ENCODE data around the gene PSME3.

PSME3 gene, protein sequence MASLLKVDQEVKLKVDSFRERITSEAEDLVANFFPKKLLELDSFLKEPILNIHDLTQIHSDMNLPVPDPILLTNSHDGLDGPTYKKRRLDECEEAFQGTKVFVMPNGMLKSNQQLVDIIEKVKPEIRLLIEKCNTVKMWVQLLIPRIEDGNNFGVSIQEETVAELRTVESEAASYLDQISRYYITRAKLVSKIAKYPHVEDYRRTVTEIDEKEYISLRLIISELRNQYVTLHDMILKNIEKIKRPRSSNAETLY

DNA sequence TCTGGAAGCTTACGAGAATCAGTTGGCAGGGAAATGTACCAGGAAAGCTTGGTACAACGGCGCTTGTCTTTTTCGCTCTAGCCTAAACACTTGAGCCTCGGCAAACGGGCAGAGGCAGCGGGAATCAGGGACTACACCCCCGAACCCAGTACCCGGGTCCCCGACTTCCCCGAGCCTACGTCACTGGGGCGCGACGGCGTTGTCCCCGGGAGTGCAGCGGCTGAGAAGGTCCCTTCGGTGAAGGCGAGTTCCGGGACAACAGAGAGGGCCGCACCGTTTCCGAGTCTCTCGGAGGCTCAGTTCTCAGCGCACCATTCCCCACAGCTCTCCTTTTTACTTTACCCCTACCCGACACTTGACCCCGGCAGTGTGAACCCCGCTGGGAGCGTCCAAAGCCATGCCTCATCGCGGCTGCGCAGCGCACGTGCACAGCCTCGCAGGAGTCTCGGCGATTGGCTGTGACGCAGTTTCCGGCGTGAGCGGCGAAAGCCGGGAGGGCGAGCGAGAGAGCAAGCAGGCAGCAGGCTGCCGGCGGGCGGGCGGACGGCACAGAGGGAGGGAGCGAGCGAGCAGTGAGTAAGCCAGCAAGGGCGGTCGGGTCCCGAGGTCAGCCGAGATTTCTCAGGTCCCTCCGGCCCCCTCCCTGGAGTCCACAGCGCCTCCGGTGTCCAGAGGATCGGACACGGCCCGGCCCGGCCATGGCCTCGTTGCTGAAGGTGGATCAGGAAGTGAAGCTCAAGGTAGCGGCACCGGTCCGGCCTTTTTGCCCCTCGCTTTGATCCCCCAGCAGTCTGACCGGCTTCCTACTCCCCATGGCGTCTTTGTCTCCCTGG lies at the start of gene PSME3:
PSME3 (plus strand) TSS at position 464 of the 833 bp plus-strand sequence; CDS start at position 699, 235 bp downstream.
- no peak for DNase-seq (ENCODE audit: low read depth)

DNA sequence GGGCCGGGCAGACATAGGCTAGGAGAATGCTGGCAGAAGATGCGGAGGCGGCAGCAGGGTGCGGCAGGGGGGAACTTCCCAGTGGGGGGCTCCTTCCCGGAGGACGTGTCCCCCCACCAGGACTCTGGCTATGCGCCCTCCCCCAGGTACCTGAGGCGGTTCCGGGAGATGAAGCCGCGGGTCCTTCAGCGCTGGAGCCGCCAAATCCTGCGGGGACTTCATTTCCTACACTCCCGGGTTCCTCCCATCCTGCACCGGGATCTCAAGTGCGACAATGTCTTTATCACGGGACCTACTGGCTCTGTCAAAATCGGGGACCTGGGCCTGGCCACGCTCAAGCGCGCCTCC lies 49.4 kb upstream of the PSME3 start:
- DNase-seq (ENCODE audit: low read depth), result no peak

DNA sequence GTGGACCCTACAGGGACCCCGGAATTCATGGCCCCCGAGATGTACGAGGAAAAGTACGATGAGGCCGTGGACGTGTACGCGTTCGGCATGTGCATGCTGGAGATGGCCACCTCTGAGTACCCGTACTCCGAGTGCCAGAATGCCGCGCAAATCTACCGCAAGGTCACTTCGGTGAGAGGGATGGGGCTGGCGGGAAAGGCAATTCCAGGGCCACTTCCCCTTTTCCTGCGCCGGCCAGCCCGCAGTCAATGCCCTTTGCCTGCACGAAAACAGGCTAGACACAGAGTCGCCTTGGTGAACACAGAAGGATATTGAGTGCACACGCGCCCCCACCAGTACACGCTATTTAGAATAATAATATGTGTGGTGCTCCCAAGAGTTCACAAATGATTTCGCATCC lies 48.8 kb upstream of the PSME3 start:
- DNase-seq (ENCODE audit: low read depth), result no peak

DNA sequence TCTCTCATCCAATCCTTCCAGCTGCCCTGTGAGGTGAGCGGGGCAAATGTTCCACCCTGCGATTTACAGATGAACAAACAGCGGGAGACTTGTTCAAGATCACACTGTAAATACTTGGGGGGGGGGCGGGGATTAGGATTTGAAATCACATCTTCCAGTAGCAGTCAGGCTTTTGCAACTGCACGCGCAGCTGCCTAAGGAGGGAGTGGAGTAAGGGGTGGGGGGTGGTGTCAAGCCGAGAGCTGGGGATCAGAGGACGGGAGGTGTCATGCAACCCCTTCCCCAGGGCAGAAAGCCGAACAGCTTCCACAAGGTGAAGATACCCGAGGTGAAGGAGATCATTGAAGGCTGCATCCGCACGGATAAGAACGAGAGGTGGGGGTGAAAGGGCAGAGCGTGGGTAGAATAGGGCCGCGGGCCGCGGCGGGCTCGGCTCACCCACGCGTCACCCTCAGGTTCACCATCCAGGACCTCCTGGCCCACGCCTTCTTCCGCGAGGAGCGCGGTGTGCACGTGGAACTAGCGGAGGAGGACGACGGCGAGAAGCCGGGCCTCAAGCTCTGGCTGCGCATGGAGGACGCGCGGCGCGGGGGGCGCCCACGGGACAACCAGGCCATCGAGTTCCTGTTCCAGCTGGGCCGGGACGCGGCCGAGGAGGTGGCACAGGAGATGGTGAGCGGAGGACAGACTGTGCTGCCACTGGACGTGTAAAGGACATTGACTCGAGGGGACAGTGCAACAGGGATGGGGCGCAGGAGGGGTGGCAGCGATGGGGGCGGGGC lies 48.2 kb upstream of the PSME3 start:
- DNase-seq (ENCODE audit: low read depth), result no peak

DNA sequence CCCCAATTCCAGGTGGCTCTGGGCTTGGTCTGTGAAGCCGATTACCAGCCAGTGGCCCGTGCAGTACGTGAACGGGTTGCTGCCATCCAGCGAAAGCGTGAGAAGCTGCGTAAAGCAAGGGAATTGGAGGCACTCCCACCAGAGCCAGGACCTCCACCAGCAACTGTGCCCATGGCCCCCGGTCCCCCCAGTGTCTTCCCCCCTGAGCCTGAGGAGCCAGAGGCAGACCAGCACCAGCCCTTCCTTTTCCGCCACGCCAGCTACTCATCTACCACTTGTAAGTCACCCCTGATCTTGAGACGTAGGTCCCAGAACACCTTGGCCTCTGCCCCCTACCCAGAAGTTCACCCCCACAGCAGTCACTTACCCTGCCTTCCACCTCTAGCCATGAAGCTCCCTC lies 45.9 kb upstream of the PSME3 start:
- DNase-seq (ENCODE audit: low read depth), result no peak

DNA sequence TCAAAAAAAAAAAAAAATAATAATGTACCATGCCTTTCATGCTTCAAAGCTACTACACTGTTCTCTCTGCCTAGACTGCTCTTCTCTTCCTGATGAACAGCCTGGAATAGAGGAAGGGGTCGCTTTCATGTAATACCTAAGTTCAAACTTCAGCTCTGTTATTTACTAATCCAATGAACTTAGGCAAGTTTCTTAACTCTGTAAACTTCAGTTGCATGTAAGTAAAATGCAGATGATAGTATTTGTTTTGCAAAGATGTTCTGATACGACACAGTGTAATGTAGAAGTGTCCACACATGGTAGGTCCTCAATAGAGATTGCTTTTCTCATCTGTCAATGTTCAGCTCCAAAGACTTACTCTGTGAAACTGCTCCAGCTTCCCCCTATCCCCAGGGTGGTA lies 41.2 kb upstream of the PSME3 start:
- no peak for DNase-seq (ENCODE audit: low read depth)

DNA sequence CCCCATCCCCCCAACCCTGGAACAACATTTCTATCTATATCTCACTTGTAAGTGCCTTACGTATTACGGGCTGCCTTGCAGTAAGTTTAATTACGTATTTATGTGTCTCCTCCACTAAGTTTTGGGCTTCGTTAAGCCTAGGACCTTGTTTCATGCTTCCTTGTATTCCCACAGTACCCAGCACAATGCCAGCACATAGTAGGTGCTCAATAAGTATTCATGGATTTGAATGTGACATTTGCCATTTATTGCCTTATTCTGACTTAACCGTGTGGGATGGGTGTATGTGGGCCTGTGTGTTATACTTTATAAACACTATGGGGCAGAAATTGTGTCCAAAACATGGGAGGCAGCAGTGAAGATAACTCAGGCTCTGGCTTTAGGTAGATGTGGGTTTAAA lies 40.7 kb upstream of the PSME3 start:
- no peak for DNase-seq (ENCODE audit: low read depth)

DNA sequence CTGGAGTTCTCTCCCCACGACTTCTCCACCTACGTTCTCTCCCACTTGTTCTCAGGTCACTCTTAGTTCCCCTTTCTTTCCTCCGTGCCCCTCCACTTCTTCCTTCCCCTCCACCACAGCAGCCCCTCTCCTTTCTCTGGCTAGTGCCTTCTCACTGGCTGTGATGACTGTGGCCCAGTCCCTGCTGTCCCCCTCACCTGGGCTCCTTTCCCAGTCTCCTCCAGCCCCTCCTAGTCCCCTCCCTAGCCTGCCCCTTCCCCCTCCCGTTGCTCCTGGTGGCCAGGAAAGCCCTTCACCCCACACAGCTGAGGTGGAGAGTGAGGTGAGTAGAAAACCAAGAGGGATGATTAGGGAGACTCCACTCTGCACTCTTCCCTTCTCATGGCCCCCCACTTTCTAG lies 38.1 kb upstream of the PSME3 start:
- no peak for DNase-seq (ENCODE audit: low read depth)

DNA sequence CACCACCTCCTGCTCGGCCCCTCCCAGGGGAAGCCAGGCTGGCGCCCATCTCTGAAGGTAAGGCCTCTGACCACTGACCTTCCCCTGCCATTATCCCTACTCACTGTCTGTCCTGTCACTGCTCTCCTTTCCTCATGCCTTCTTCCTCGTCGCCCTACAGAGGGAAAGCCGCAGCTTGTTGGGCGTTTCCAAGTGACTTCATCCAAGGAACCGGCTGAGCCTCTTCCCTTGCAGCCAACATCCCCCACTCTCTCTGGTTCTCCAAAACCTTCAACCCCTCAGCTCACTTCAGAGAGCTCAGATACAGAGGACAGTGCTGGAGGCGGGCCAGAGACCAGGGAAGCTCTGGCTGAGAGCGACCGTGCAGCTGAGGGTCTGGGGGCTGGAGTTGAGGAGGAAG lies 37.7 kb upstream of the PSME3 start:
- DNase-seq (ENCODE audit: low read depth), result no peak

DNA sequence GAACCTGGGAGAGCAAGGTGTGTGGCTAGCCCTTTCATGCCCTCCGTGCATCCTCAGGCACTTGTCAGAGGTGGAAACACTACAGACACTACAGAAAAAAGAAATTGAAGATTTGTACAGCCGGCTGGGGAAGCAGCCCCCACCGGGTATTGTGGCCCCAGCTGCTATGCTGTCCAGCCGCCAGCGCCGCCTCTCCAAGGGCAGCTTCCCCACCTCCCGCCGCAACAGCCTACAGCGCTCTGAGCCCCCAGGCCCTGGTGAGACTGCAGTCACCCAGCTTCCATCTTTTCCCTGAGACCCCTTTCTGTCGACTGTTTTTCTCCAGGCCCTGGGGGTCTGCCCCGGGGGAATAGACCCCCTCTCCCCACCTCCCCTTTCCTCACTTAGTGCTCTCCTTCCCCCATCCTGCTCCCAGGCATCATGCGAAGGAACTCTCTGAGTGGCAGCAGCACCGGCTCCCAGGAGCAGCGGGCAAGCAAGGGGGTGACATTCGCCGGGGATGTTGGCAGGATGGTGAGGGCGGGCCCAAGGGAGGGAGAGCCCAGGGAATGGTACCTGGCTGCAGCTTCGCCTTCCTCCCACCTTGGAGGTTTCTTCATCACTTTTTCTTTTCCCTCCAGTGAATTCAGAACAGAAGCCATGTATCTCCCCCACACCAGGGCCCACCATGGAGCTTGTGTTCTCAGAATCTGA lies 37.0 kb upstream of the PSME3 start:
- no peak for DNase-seq (ENCODE audit: low read depth)

DNA sequence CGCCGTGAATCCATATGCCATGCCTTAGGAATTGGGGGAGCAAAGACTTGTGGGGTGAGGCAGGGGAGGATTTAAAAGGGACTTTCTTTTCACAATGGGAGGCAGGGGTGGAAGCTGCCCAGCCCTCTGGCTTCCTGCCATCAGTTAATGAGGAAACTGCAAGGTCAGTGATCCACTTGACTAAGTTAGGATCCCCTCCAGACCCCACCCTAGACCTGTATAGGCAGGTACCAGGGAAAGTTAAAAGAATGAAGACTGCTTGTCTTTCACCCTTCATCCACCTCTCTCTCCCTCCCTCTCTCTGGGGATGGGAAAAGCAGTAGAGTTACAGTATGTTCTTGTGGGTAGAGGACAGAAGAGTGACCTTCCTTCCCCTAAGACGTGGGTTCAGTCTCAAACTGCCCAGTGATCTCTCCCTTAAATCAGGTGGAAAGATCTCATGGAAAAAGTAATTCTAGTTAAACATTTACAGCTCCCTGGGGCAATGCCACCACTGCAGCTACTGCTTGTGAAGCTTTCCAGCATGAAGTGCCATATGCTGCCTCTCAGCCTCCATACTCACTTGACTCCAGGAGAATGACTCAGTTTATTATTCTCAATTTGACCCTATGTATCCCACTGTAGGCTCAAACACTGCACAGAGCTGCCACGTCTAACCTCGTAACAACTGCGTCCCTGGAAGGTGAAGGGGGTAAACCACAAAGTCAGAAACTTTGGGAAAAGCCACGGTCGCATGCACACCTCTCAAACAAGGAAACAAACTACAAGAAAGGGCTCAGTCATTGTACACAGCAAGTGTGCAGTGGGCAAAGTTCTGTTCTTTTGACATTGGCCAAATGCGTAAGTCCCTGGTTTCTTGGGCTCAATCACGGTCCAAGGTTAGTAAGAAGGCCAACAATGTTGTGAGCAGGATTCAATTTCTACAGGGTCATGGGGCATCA lies 35.9 kb upstream of the PSME3 start:
- DNase-seq (ENCODE audit: low read depth), result no peak

DNA sequence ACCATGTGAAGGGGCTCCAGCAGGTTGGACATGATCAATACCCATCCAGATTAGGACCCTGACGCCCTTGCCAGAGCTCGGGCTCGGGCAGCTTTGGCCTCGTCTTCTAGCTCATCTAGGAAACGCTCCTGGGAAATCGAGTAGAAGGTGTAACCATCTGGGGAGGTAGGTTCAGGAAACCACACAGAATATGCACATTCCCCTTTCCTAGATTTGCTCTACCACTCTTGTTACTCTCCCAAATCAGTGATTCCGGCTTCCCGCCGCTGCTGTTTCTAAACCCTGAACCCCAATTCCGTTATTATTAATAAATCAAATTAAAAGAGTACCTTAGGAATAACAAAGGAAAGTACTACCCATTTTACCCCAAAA lies 35.2 kb upstream of the PSME3 start:
- no peak for DNase-seq (ENCODE audit: low read depth)

DNA sequence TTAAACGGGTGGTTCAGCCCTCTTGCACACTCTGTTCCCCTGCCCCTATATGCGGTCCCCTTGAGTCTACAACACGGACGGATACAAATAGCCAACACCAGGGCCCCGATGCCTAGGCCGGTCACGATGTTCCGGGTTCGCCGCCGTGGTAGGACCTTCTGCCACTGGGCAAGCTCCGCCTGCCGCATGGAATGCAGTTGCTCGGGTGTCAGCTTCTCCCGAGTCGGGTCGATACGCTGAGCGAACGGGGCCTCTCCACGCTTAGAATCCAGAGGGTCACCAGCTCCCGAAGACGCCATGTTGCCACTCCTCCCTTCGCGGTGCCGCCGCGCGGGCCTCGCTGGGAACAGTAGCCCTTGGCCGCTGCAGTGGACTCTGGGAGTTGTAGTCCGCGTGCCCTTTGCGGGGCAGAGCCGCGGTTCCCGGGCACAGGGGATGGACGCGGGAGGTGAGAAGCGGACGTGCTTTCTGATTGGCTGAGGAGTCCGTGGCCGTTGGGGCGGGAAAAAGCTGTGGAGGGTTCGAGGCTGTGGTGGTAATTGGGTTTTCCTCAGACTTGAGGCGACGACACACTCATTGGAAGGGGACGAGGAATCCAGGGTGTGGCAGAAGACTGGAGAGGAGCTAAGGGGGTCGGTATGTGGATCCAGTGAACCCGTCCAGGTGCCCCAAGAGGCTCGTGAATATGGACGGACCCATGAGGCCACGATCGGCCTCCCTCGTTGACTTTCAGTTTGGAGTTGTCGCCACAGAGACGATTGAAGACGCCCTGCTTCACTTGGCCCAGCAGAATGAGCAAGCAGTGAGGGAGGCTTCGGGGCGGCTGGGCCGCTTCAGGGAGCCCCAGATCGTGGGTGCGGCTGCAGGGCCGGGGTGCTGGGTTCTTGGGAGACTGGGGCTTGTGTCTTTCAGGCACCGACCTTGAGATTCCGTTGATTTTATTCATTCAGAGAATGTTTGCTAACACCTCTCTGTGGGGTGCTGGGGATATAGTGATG lies 34.5 kb upstream of the PSME3 start, which contains the start of the genes CNTD1 and COA3:
CNTD1 (plus strand) TSS at position 479 of the 998 bp plus-strand sequence; CDS start at position 686, 207 bp downstream.
COA3 (minus strand) TSS at position 322 of the 998 bp plus-strand sequence; CDS start at position 299, 23 bp downstream.
- DNase-seq (ENCODE audit: low read depth), result no peak

DNA sequence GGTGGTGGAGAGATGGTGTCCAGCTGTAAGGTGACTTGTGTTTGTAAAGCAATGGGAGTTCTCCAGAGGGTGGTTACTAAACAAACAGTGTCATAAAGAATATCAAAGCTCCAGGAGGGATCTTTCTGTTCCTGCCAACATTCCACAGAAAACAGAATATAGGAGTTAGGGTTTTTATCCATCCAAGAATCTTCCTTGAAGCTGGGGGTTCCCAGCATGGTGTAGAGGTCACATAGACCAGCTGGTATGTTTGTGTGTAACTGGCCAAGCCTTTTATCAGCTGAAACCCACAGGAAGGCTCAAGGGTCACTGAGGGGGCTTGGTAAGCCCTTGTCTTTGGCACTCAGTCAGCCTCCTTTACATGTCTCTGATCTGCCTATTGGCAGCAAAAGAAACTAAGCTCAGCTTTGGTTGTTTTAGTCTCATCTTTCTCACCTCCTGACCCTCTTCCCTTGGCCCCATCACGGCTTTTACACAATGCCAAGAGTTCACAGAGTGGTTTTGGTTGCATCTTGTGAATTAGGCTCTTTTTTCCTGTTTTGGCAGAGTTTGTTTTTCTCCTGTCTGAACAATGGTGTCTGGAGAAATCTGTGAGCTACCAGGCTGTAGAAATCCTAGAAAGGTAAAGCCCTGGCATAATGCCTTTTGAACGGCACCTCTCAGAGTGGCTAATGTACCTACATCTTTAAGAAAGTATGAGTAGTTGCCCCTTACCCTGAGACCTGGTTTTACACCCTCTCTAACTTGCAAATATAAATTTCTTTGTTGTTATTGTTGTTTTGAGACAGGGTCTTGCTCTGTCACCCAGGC lies 29.9 kb upstream of the PSME3 start:
- DNase-seq (ENCODE audit: low read depth), result no peak

DNA sequence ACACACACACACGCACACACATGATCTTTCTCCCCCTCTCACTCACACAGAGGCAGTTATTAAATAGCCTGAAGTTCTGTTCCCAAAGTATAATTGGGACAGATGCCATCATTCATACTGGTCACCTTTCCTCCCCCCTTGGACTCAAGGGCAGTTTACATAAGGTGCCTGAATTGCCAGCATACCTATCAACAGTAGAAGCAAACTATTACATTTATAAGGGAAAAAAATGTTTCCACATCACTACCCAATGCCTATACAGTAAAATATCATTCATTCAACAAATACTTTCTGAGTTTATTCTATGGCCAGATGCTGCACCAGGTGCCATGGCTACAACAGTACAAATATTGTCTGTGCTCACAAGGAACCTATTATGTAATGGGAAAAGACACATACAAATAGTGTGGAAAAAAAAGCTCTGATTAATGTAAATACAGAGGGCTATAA lies 28.3 kb upstream of the PSME3 start:
- no peak for DNase-seq (ENCODE audit: low read depth)

DNA sequence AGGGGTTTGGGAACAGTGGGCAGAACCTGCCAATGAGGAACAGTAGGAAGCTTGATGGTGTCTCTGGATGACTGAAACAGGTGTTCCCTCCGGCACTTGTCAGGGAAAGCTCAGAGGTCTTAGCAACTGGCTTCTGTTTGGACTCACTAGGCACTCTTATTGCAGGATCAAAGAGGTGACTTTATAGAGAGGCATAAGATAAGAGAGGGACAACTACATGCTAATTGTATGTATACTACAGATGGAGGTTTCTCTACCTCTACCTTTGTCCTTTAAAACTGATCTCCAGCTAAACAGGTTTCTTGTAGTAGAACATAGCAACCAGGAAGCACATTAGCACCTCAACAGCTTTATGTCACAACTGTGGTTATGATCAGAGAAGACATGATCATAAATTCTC lies 26.9 kb upstream of the PSME3 start:
- DNase-seq (ENCODE audit: low read depth), result no peak

DNA sequence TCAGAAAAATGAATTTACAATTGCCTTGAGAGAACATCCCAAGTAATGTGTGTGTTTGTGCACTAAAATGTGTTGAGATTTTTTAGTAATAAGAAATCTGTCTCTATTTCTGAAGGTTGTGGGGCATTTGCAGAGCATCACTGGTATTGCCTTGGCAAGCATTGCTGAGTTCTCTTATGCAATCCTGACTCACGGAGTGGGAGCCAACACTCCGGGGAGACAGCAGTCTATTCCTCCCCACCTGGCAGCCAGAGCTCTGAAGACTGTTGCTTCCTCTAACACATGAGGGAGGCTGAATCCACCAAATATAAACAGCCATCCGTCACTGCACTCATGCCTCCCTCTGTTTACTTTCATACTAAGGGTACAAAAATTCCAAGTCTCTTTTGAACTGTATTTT lies 23.9 kb upstream of the PSME3 start:
- no peak for DNase-seq (ENCODE audit: low read depth)

DNA sequence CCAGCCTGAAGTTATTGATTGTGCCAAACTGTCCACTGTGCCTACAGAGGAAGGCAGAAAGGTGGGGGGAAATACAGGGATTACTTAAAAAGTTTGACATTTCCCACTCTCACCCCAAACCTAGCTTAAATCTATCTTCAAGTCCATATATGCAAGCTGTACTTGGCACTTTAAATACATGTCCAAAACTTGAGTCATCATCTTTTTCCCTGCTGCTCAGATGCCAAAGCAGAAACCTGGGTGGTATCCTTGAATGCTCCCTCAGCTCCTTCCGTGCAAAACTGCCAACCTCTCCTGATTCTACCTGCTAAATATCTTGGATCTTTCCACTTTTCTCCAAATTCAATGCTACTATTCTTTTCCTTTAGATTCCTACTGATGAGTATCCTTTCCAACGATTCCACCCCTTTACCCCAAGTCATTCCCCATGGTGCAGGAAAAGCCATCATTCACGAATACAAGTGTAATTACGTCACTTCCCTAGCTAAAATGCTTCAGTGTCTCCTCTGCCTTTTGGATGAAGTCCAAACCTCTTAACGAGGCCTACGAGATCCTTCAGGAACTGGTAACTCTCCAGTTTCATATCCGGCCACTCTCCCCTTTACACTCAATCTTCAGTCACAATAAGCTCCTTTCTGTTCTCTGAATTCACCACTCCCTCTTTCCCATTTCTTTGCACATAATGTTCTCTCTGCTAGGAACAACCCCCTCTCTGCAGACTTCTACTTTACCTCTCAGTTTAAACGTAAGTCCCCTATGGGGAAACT lies 18.4 kb upstream of the PSME3 start:
- no peak for DNase-seq (ENCODE audit: low read depth)
